ENCODE data around the gene VRK3. TPM values are rescaled to one million over a fixed set of nuclear protein-coding genes. Genes with fewer than 3 reads are reported as not detected.

VRK3 gene
- polyA plus RNA-seq, 2 of the 4 experiments (the other 2 are of a cell fraction): 35.2 to 37.4 TPM

DNA sequence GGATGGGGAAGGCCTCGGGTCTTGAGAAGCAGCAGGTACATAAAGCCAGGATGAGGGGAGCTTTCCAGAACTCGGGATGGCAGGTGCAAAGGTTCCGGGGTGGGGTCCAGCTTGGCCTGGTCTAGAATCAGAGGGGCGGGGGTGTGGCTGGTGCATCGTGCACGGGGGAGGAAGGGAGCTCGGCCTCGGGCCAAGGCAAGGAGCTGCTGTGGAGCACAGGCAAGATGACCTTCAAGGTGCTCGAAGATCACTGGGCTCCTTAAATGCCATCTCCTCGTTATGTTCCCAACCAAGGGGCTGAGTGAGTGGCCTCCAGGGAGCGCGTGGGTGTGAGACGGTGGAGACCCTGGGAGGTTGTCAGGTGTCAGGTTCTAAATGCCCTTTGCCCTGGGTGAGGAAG lies 48.1 kb downstream of the VRK3 start (continued):
- TF ChIP-seq NFE2L2 (conservative IDR thresholded peaks at IDR 0.05; ENCODE audit: low read length) (no peak), CBX8 (IDR thresholded peaks at IDR 0.05) (no peak), CHD2 (IDR thresholded peaks at IDR 0.05; ENCODE audit: low read length, partially characterized antibody) (no peak), HOXA7 (CRISPR knock-in tag; IDR thresholded peaks at IDR 0.05) (no peak), FOSB (CRISPR knock-in tag; IDR thresholded peaks at IDR 0.05) (no peak), POLR2A (IDR thresholded peaks at IDR 0.05; ENCODE audit: low read length) (no peak), RFX5 (IDR thresholded peaks at IDR 0.05) (no peak), SREBF2 (IDR thresholded peaks at IDR 0.05) (no peak), MYC (IDR thresholded peaks at IDR 0.05; ENCODE audit: borderline replicate concordance, low read length) (no peak), KDM5A (IDR thresholded peaks at IDR 0.05) (no peak), GATA3 (IDR thresholded peaks at IDR 0.05; ENCODE audit: borderline replicate concordance) (no peak)

DNA sequence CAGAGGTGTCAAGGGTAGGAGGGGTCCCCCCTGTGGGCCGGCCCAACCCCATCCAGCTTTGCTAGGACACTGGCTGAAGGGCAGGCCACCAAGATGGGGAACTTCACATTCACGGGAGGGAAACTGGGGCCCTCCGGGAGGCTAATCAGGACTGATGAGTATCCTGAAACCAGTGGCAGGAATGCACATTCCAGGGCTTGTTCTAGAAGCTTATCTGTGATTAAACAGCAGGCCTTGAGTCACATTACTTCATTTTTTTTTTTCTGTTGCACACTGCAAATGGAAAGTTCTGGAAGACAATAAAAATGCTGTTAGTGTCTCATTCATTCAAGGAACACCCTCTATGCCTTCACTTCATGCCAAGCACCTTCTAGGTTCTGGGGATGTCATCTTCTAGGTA lies 48.7 kb downstream of the VRK3 start:
- POLR2A ChIA-PET: no interaction called here
- 73% methylated on average over 3 of the region's 3 CpGs for WGBS (ENCODE audit: missing lambda C conversion rate)
- Histone ChIP-seq H3K27ac (no peak overlapping the region), H3K9me3 (no peaks in the 10 kb centered on the region), H3K4me1 (no peaks in the 10 kb centered on the region), H3K4me3 (no peak overlapping the region), H3K4me2 (no peak overlapping the region)
- no peak for DNase-seq (ENCODE audit: low read depth in 1 of 2, low spot score in 1 of 2)
- TF ChIP-seq RARB (CRISPR knock-in tag; IDR thresholded peaks at IDR 0.05) (no peak), CHD4 (IDR thresholded peaks at IDR 0.05; ENCODE audit: borderline replicate concordance) (no peak), ZSCAN20 (CRISPR knock-in tag; IDR thresholded peaks at IDR 0.05) (no peak)
- TF ChIP-seq, protein P1, sequence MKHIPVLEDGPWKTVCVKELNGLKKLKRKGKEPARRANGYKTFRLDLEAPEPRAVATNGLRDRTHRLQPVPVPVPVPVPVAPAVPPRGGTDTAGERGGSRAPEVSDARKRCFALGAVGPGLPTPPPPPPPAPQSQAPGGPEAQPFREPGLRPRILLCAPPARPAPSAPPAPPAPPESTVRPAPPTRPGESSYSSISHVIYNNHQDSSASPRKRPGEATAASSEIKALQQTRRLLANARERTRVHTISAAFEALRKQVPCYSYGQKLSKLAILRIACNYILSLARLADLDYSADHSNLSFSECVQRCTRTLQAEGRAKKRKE (CRISPR knock-in tag; IDR thresholded peaks at IDR 0.05; ENCODE audit: low read depth): no peak
- no peak for FAIRE-seq
- CTCF ChIA-PET: interaction anchor here (0.6 to 6.8 kb wide), 8 partner anchors 10 to 173 kb away, joined by 3 to 43 read pairs (median 4); partner anchors contain the start of gene NUP62
- ATAC-seq: no peak

DNA sequence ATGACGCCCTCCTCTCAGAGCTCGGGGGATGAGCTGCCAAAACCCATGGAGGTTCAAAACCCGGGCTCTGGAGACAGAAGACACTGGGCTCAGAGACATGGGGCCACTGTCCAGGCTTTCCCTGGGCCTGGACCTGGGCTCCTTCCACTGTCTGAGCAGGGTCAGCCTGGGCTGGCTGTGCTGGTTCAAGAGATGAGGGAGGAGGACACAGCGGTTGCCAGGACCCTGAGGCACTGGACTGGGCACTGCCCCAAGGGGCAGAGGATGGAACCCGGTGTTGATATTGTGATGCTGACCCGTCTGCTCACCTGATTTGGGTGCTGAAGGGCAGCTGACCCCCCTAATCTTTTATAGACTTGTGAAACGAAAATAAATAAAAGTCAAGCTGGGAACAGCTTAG lies 50.1 kb downstream of the VRK3 start:
- TF ChIP-seq EHF (CRISPR knock-in tag; IDR thresholded peaks at IDR 0.05): no peak
- no peak for TF ChIP-seq FOSB (CRISPR knock-in tag; IDR thresholded peaks at IDR 0.05)
- TF ChIP-seq, protein P2, sequence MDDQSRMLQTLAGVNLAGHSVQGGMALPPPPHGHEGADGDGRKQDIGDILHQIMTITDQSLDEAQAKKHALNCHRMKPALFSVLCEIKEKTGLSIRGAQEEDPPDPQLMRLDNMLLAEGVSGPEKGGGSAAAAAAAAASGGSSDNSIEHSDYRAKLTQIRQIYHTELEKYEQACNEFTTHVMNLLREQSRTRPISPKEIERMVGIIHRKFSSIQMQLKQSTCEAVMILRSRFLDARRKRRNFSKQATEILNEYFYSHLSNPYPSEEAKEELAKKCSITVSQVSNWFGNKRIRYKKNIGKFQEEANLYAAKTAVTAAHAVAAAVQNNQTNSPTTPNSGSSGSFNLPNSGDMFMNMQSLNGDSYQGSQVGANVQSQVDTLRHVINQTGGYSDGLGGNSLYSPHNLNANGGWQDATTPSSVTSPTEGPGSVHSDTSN (IDR thresholded peaks at IDR 0.05): no peak
- TF ChIP-seq JUNB (IDR thresholded peaks at IDR 0.05): no peak
- no peak for TF ChIP-seq KDM5A (IDR thresholded peaks at IDR 0.05)
- TF ChIP-seq GATA3 (IDR thresholded peaks at IDR 0.05; ENCODE audit: borderline replicate concordance): no peak
- TF ChIP-seq, protein P3, sequence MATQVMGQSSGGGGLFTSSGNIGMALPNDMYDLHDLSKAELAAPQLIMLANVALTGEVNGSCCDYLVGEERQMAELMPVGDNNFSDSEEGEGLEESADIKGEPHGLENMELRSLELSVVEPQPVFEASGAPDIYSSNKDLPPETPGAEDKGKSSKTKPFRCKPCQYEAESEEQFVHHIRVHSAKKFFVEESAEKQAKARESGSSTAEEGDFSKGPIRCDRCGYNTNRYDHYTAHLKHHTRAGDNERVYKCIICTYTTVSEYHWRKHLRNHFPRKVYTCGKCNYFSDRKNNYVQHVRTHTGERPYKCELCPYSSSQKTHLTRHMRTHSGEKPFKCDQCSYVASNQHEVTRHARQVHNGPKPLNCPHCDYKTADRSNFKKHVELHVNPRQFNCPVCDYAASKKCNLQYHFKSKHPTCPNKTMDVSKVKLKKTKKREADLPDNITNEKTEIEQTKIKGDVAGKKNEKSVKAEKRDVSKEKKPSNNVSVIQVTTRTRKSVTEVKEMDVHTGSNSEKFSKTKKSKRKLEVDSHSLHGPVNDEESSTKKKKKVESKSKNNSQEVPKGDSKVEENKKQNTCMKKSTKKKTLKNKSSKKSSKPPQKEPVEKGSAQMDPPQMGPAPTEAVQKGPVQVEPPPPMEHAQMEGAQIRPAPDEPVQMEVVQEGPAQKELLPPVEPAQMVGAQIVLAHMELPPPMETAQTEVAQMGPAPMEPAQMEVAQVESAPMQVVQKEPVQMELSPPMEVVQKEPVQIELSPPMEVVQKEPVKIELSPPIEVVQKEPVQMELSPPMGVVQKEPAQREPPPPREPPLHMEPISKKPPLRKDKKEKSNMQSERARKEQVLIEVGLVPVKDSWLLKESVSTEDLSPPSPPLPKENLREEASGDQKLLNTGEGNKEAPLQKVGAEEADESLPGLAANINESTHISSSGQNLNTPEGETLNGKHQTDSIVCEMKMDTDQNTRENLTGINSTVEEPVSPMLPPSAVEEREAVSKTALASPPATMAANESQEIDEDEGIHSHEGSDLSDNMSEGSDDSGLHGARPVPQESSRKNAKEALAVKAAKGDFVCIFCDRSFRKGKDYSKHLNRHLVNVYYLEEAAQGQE (IDR thresholded peaks at IDR 0.05): no peak
- no peak for TF ChIP-seq JUN (IDR thresholded peaks at IDR 0.05)
- no peak for TF ChIP-seq ZC3H11A (IDR thresholded peaks at IDR 0.05)
- TF ChIP-seq RNF2 (IDR thresholded peaks at IDR 0.05; ENCODE audit: borderline replicate concordance, low read depth): no peak
- TF ChIP-seq, protein P4, sequence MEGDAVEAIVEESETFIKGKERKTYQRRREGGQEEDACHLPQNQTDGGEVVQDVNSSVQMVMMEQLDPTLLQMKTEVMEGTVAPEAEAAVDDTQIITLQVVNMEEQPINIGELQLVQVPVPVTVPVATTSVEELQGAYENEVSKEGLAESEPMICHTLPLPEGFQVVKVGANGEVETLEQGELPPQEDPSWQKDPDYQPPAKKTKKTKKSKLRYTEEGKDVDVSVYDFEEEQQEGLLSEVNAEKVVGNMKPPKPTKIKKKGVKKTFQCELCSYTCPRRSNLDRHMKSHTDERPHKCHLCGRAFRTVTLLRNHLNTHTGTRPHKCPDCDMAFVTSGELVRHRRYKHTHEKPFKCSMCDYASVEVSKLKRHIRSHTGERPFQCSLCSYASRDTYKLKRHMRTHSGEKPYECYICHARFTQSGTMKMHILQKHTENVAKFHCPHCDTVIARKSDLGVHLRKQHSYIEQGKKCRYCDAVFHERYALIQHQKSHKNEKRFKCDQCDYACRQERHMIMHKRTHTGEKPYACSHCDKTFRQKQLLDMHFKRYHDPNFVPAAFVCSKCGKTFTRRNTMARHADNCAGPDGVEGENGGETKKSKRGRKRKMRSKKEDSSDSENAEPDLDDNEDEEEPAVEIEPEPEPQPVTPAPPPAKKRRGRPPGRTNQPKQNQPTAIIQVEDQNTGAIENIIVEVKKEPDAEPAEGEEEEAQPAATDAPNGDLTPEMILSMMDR (IDR thresholded peaks at IDR 0.05): no peak
- TF ChIP-seq CBX2 (IDR thresholded peaks at IDR 0.05; ENCODE audit: borderline replicate concordance, low read depth): no peak
- TF ChIP-seq, protein P5, sequence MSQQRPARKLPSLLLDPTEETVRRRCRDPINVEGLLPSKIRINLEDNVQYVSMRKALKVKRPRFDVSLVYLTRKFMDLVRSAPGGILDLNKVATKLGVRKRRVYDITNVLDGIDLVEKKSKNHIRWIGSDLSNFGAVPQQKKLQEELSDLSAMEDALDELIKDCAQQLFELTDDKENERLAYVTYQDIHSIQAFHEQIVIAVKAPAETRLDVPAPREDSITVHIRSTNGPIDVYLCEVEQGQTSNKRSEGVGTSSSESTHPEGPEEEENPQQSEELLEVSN (IDR thresholded peaks at IDR 0.05; ENCODE audit: borderline replicate concordance, low read depth): no peak
- TF ChIP-seq RCOR1 (IDR thresholded peaks at IDR 0.05; ENCODE audit: low read depth, low read length): no peak
- ChIA-PET CTCF (interaction anchor here (1.2 to 6.8 kb wide), 4 partner anchors 12 to 172 kb away, joined by 3 to 43 read pairs (median 14); no protein-coding TSS in a partner anchor), POLR2A (no interaction called here)
- FAIRE-seq (no peak), DNase-seq (ENCODE audit: low read depth in 1 of 2, low spot score in 1 of 2) (no peak), ATAC-seq (no peak)
- WGBS (ENCODE audit: missing lambda C conversion rate): 66% methylated on average over 7 of the region's 7 CpGs
- H3K4me2 ChIP-seq: no peak overlapping the region
- H3K9me3 ChIP-seq: no peaks in the 10 kb centered on the region
- H3K27ac ChIP-seq: no peak overlapping the region
- no peak overlapping the region for H3K4me3 ChIP-seq
- H3K4me1 ChIP-seq: no peaks in the 10 kb centered on the region
